ENCODE measurements around the gene TNNI3. TPM values are rescaled to one million over a fixed set of nuclear protein-coding genes. Genes with fewer than 3 reads are reported as not detected.

Gene TNNI3
- total and polyA plus RNA-seq, 4 donors: 0.51 to 14.1 TPM; not detected in 2

DNA sequence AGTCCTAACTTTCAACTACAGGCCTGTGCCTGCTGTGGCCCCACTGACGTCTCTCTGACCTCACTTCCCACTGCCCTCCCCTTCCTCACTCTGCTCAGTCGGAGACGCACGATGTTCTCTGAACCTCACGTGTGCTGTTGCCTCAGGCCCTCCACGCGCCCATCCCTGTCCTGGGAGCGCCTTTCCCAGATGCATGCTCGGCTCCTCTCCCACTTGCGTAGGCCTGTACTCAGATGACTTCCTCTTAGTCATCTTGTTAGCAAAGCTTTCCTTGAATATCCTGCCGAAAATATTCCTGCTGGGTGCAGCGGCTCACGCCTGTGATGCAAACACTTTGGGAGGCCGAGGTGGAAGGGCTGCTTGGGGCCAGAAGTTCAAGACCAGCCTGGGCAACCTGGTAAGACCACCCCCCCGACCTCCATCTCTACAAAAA lies 31.9 kb upstream of the TNNI3 start:
- no peak overlapping the region for H3K4me3 ChIP-seq (ENCODE audit: low read length in 2 of 2)
- no peaks in the 10 kb centered on the region for H3K27me3 ChIP-seq (ENCODE audit: control insufficient read depth in 1 of 2, insufficient read depth in 2 of 2, low read length in 1 of 2)
- H3K27ac ChIP-seq (ENCODE audit: low read depth in 1 of 2, low read length in 2 of 2): no peak overlapping the region
- WGBS, 2 donors: 57 to 63% methylated on average over 15 of the region's 15 CpGs
- no peaks in the 10 kb centered on the region for H3K4me1 ChIP-seq (ENCODE audit: control insufficient read depth in 1 of 2, insufficient read depth in 2 of 2, low read length in 2 of 2)
- no peak for DNase-seq
- H3K9me3 ChIP-seq (ENCODE audit: control insufficient read depth, low read length): peaks cover 2% of the 10 kb centered on the region
- intact Hi-C loops (cut with DNase I): no loop called here
- ATAC-seq (ENCODE audit: low FRiP score): no peak
- no peaks in the 10 kb centered on the region for H3K36me3 ChIP-seq (ENCODE audit: control insufficient read depth in 1 of 2, insufficient read depth in 2 of 2, low read length in 1 of 2)

DNA sequence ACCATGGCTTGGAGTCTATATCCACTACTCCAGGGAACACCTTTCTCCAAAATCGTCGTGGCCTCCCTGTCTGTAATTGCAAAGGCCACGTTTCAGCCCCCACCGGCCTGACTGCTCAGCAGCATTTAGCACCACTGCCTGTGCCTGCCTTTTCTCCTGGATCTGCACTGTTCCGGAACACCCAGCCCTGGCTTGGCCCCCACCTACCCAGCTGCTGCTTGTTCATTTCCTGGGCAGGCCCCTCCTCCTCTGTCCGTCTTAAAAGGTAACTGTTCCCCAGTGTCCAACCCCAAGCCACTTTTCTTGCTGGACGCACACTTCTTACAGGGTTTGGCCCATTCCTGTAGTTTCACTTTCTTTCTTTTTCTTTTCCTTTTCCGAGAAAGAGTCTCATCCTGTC lies 31.1 kb upstream of the TNNI3 start:
- 62 to 67% methylated on average over 8 of the region's 8 CpGs for WGBS, 2 donors
- Histone ChIP-seq H3K27ac (ENCODE audit: low read depth in 1 of 2, low read length in 2 of 2) (no peak overlapping the region), H3K36me3 (ENCODE audit: control insufficient read depth in 1 of 2, insufficient read depth in 2 of 2, low read length in 1 of 2) (no peaks in the 10 kb centered on the region), H3K27me3 (ENCODE audit: control insufficient read depth in 1 of 2, insufficient read depth in 2 of 2, low read length in 1 of 2) (no peaks in the 10 kb centered on the region), H3K4me3 (ENCODE audit: low read length in 2 of 2) (no peak overlapping the region), H3K9me3 (ENCODE audit: control insufficient read depth, low read length) (peaks cover 2% of the 10 kb centered on the region), H3K4me1 (ENCODE audit: control insufficient read depth in 1 of 2, insufficient read depth in 2 of 2, low read length in 2 of 2) (no peaks in the 10 kb centered on the region)
- ATAC-seq (ENCODE audit: low FRiP score): no peak
- no peak for DNase-seq
- intact Hi-C loops (cut with DNase I): no loop called here

DNA sequence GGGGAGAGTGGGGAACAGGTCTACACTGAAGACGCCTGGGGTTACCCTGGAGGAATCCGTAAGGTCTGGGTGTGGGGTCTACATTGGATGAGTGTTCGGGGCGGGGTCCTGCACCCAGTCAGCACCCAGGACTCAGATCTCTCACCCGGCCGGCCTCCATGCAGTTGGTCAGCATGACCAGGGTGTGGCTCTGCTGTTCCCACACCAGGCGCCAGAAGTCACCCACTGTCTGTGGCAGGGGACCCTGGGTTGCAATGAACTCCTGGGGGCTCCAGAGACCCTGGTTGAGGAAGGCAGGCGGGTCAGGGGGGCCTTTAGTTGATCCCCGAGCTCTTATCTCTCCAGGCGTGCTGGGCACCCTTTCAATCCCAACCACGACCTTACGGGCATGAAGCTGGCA lies 28.5 kb upstream of the TNNI3 start:
- Histone ChIP-seq H3K27me3 (ENCODE audit: control insufficient read depth in 1 of 2, insufficient read depth in 2 of 2, low read length in 1 of 2) (no peaks in the 10 kb centered on the region), H3K4me3 (ENCODE audit: low read length in 2 of 2) (no peak overlapping the region), H3K27ac (ENCODE audit: low read depth in 1 of 2, low read length in 2 of 2) (no peak overlapping the region), H3K36me3 (ENCODE audit: control insufficient read depth in 1 of 2, insufficient read depth in 2 of 2, low read length in 1 of 2) (no peaks in the 10 kb centered on the region), H3K4me1 (ENCODE audit: control insufficient read depth in 1 of 2, insufficient read depth in 2 of 2, low read length in 2 of 2) (no peaks in the 10 kb centered on the region), H3K9me3 (ENCODE audit: control insufficient read depth, low read length) (peaks cover 2% of the 10 kb centered on the region)
- intact Hi-C loops (cut with DNase I): no loop called here
- ATAC-seq (ENCODE audit: low FRiP score) (no peak), DNase-seq (no peak)
- WGBS, 2 donors: 73 to 75% methylated on average over 12 of the region's 12 CpGs

DNA sequence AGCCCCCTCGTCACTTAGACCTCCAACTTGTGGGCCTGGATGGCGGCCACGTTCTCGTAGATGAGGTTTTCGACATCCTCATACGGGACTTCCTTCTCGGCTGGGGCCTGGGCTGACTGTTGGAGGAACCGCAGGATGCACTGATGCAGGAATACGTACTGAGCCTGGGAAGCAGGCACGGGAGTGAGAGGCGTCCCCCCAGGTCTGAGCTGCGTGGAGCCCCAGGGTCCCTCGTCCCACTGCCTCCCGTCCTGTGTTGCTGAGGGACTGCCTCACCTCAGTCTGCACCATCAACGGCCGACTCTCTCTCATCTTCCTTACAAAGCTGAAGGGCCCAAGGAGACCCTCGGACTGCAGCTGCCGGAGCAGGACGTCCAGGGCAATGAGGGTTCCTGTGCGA lies 24.2 kb upstream of the TNNI3 start:
- no peak overlapping the region for H3K27ac ChIP-seq (ENCODE audit: low read depth in 1 of 2, low read length in 2 of 2)
- DNase-seq (no peak), ATAC-seq (ENCODE audit: low FRiP score) (no peak)
- WGBS, 2 donors: 68 to 69% methylated on average over 20 of the region's 20 CpGs
- H3K9me3 ChIP-seq (ENCODE audit: control insufficient read depth, low read length): peaks cover 2% of the 10 kb centered on the region
- no peak overlapping the region for H3K4me3 ChIP-seq (ENCODE audit: low read length in 2 of 2)
- intact Hi-C loops (cut with DNase I): no loop called here
- no peaks in the 10 kb centered on the region for H3K27me3 ChIP-seq (ENCODE audit: control insufficient read depth in 1 of 2, insufficient read depth in 2 of 2, low read length in 1 of 2)
- no peaks in the 10 kb centered on the region for H3K36me3 ChIP-seq (ENCODE audit: control insufficient read depth in 1 of 2, insufficient read depth in 2 of 2, low read length in 1 of 2)
- no peaks in the 10 kb centered on the region for H3K4me1 ChIP-seq (ENCODE audit: control insufficient read depth in 1 of 2, insufficient read depth in 2 of 2, low read length in 2 of 2)

DNA sequence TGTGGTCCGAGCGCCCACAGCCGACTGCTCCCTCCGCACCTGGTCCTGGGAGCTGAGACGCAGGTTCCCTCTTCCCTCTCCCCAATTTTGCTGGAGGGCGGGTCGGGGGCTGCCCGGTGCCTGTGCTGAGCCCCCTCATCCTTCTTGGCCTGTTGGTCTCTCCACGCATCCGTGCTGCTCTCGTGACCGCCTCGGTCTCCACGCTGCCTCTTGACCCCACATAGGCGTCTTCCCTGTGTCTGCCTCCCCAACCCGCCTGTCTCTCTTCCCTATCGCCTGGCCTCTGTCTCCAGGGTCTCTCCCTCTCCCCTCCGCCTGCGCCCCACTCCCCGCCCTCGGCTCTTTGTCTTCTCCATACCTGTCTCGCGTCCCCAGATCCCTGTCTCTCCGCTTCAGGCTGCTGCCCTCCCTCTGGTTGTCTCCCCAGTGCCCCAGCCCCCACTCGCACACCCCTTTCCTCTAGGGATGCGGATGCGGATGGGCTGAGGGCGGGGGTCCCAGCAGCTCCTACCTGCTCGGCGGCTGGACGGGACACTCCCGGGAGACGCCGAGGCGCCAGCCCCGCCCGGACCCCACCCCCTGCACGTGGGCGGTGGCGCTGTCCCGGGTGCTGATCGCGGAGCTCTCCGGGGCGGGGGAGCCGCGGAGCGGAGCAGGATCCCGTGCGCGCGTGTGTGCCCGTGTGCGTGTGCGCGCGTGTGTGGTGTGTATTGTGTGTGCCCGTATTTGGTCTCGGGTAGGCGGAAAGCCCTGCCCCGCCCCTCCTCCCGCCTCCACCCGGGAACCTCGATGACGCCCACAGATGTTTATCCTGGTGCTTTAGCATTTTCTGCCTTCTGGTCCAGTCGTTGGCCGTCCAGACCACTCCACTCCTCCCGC lies 22.3 kb upstream of the TNNI3 start, which contains the start of gene SYT5:
Gene SYT5, minus strand, starts transcription at position 684 of the 879 bp plus-strand sequence. CDS start 1,248 bp downstream, outside the sequence.
- Histone ChIP-seq H3K4me3 (ENCODE audit: low read length in 2 of 2) (no peak within 1 kb of the TSS), H3K4me1 (ENCODE audit: control insufficient read depth in 1 of 2, insufficient read depth in 2 of 2, low read length in 2 of 2) (no peaks in the 10 kb centered on the region), H3K27ac (ENCODE audit: low read depth in 1 of 2, low read length in 2 of 2) (no peak within 1 kb of the TSS), H3K27me3 (ENCODE audit: control insufficient read depth in 1 of 2, insufficient read depth in 2 of 2, low read length in 1 of 2) (peaks cover 0 to 4% of the 10 kb centered on the region in 2 donors), H3K9me3 (ENCODE audit: control insufficient read depth, low read length) (peaks cover 2% of the 10 kb centered on the region), H3K36me3 (ENCODE audit: control insufficient read depth in 1 of 2, insufficient read depth in 2 of 2, low read length in 1 of 2) (no peaks in the 10 kb centered on the region)
- 1% methylated on average over 64 to 68 of the region's 68 CpGs for WGBS, 2 donors
- no peak for DNase-seq
- intact Hi-C loops (cut with DNase I): no loop called here
- no peak for ATAC-seq (ENCODE audit: low FRiP score)

DNA sequence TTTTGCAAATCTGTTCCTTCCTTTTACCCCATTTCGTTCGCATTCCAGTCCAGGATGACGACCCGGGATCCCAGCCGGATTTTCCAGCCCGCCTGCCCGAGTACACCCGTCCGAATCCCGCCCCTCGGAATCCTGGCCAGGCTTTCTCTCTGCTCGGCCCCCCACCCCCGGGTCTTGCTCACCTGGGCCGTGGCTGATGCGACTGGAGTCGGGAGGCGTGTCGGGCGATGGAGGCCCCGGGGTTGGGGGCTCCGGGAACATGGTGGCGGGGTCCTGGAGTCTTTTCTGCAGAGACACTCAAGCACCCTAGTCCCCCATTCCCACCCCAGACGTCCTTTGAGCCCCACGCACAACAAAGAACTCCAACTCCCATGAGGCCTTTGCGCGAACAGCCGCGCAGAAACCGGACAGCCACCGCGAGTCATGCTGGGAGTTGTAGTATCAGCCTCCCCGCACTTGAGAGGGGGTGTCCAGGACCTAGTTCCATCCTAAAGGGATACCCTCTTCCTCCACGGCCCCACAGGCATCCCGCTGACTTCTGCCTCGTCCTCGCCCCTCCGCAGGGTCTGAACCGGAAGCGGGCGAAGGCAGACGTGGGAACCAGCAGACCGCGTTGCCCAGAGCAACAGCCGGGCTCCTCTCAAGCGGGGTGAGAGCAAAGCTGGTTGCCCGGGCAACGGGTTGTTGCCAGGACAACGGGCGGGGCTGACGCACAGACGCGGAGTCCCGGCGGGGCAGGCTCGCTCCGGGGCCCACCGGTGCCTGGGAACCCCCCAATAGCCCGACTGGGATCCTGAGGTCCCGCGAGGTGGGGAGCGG lies 21.5 kb upstream of the TNNI3 start:
- peaks cover 2% of the 10 kb centered on the region for H3K9me3 ChIP-seq (ENCODE audit: control insufficient read depth, low read length)
- ATAC-seq (ENCODE audit: low FRiP score) (peak; percentile 67), DNase-seq (peak; percentile 79 to 87)
- no peaks in the 10 kb centered on the region for H3K36me3 ChIP-seq (ENCODE audit: control insufficient read depth in 1 of 2, insufficient read depth in 2 of 2, low read length in 1 of 2)
- WGBS, 2 donors: 4% methylated on average over 54 to 61 of the region's 61 CpGs
- peaks cover 0 to 4% of the 10 kb centered on the region in 2 donors for H3K27me3 ChIP-seq (ENCODE audit: control insufficient read depth in 1 of 2, insufficient read depth in 2 of 2, low read length in 1 of 2)
- no peak overlapping the region for H3K27ac ChIP-seq (ENCODE audit: low read depth in 1 of 2, low read length in 2 of 2)
- intact Hi-C loops (cut with DNase I): no loop called here
- no peaks in the 10 kb centered on the region for H3K4me1 ChIP-seq (ENCODE audit: control insufficient read depth in 1 of 2, insufficient read depth in 2 of 2, low read length in 2 of 2)
- no peak overlapping the region for H3K4me3 ChIP-seq (ENCODE audit: low read length in 2 of 2)

DNA sequence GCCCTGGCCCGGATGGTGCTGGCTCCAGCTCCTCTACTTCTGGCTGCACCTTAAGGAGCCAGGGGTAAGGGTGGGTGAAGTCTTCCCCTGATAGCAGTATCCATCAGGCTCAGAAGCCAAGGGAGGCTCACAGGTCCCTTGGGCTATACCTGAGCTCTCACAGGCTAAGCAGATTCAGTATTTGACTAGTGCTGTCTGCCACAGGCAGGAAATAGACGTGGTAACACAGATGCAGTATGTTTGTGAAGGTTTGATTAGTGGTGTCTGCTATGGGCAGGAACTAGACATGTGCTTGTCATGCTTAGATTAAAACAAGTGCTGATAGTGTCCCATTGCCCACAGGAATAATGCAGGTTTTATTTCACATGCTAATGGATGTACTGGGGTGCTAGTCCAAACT lies 18.5 kb upstream of the TNNI3 start:
- Histone ChIP-seq H3K27ac (ENCODE audit: low read depth in 1 of 2, low read length in 2 of 2) (no peak overlapping the region), H3K27me3 (ENCODE audit: control insufficient read depth in 1 of 2, insufficient read depth in 2 of 2, low read length in 1 of 2) (peaks cover 0 to 4% of the 10 kb centered on the region in 2 donors), H3K4me1 (ENCODE audit: control insufficient read depth in 1 of 2, insufficient read depth in 2 of 2, low read length in 2 of 2) (no peaks in the 10 kb centered on the region), H3K9me3 (ENCODE audit: control insufficient read depth, low read length) (peaks cover 2% of the 10 kb centered on the region), H3K4me3 (ENCODE audit: low read length in 2 of 2) (no peak overlapping the region), H3K36me3 (ENCODE audit: control insufficient read depth in 1 of 2, insufficient read depth in 2 of 2, low read length in 1 of 2) (no peaks in the 10 kb centered on the region)
- intact Hi-C loops (cut with DNase I): no loop called here
- 38 to 40% methylated on average over 2 of the region's 2 CpGs for WGBS, 2 donors
- ATAC-seq (ENCODE audit: low FRiP score) (no peak), DNase-seq (no peak)

DNA sequence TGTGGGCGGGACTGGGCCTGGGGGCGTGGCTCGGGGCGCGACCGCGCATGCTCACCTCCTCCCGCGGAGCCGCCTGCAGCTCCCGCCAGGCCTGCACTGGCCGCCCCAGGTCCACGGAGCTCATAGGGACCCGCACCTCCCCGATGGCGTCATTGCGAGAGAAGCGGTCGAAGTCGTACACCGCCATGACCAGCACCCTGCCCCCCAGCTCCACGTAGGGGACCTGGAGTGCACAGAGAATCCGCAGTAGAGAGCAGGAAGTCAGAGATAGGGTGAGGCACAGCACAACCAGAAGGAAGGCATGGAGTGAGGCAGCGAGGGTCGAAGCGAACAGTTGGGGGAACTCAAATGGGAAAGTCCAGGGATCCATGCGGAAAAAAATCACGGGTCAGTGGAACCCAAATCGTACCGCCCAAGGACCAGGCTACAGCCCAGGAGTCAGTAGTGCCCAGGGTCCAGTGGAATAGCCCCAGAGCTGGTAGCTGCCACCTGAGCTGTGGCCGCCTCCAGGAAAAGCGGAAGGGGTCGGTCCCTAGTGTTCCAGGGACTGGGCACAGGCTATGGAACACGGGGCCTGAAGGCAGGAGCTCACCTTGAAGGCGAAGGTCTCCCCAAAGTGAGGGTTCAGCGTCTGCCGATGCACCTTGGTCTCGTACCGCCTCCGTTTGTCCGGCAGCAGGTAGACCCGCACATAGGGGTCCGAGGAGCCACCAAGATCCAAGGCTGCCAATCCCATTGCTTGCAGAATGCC lies 17.8 kb upstream of the TNNI3 start:
- no peak for ATAC-seq (ENCODE audit: low FRiP score)
- Histone ChIP-seq H3K4me3 (ENCODE audit: low read length in 2 of 2) (no peak overlapping the region), H3K27ac (ENCODE audit: low read depth in 1 of 2, low read length in 2 of 2) (no peak overlapping the region), H3K36me3 (ENCODE audit: control insufficient read depth in 1 of 2, insufficient read depth in 2 of 2, low read length in 1 of 2) (no peaks in the 10 kb centered on the region), H3K27me3 (ENCODE audit: control insufficient read depth in 1 of 2, insufficient read depth in 2 of 2, low read length in 1 of 2) (peaks cover 0 to 6% of the 10 kb centered on the region in 2 donors), H3K9me3 (ENCODE audit: control insufficient read depth, low read length) (peaks cover 2% of the 10 kb centered on the region), H3K4me1 (ENCODE audit: control insufficient read depth in 1 of 2, insufficient read depth in 2 of 2, low read length in 2 of 2) (no peaks in the 10 kb centered on the region)
- intact Hi-C loops (cut with DNase I): no loop called here
- WGBS, 2 donors: 47 to 66% methylated on average over 43 of the region's 43 CpGs
- no peak for DNase-seq
